H1 (cell line): ENCODE measurements around the gene TMEM273. TPM values are rescaled to one million over a fixed set of nuclear protein-coding genes. Genes with fewer than 3 reads are reported as not detected.

Experiments used
- CTCF ChIA-PET: fragments of 300-600 bp; sonication (Branson Sonifier 250); formaldehyde crosslinking; loops from one replicate; lab custom pipeline; 2021; ENCODE audit not compliant: partially characterized antibody; lab: Charles Lee
- POLR2A ChIA-PET: fragments of 300-600 bp; sonication (Branson Sonifier 250); formaldehyde crosslinking; loops from one replicate; lab custom pipeline; 2021; ENCODE audit warnings: inconsistent platforms; ENCODE audit not compliant: partially characterized antibody; lab: Charles Lee
- DNase-seq, 2 experiments: peaks; one replicate each; pipeline versions ENCODE4 v3.0.0 to v3.0.0-alpha.2; 2010 to 2022; ENCODE audit warnings: low spot score in 2 of 2, low read depth in 1 of 2, mixed read lengths in 1 of 2
- FAIRE-seq: peaks from 2 replicates; lab custom pipeline; 2011; peaks lifted over from hg19 to GRCh38; lab: Jason Lieb, UNC
- H2AFZ ChIP-seq: 2 replicates; pipeline ENCODE4 v1.8.1; 2012; ENCODE audit warnings: low read length, inconsistent platforms
- H2AK5ac ChIP-seq: 2 replicates; pipeline ENCODE4 v1.6.1; 2013; ENCODE audit warnings: low read depth, low read length
- H2BK120ac ChIP-seq: replicated peaks from 2 replicates; pipeline ENCODE3; 2013; ENCODE audit warnings: low read depth, low read length, inconsistent platforms
- H2BK12ac ChIP-seq: 2 replicates; pipeline ENCODE4 v1.6.1; 2013; ENCODE audit warnings: low read depth, low read length
- H2BK15ac ChIP-seq: 2 replicates; pipeline ENCODE4 v1.6.1; 2013; ENCODE audit warnings: low read length
- H2BK20ac ChIP-seq: 2 replicates; pipeline ENCODE4 v1.6.1; 2013; ENCODE audit warnings: low read length
- H2BK5ac ChIP-seq: 2 replicates; pipeline ENCODE4 v1.6.1; 2013; ENCODE audit warnings: low read depth, low read length
- H3K14ac ChIP-seq: 2 replicates; pipeline ENCODE4 v1.6.1; 2013; ENCODE audit warnings: inconsistent platforms; ENCODE audit not compliant: insufficient read length
- H3K18ac ChIP-seq: 2 replicates; pipeline ENCODE4 v1.6.1; 2013; ENCODE audit warnings: low read length; ENCODE audit errors: extremely low read depth
- H3K23ac ChIP-seq: 2 replicates; pipeline ENCODE4 v1.6.1; 2013; ENCODE audit warnings: inconsistent platforms; ENCODE audit not compliant: insufficient read length
- H3K23me2 ChIP-seq: 2 replicates; pipeline ENCODE4 v1.6.1; 2013; ENCODE audit warnings: low read depth, low read length
- H3K27ac ChIP-seq: 2 replicates; pipeline ENCODE4 v1.6.1; 2011; ENCODE audit warnings: low read depth, low read length, inconsistent platforms
- H3K27me3 ChIP-seq, 4 experiments: replicated peaks in 1 of 4; 1 replicate in 1 of 4; 2 replicates in 3 of 4; pipeline versions ENCODE4 v1.6.1 to v1.8.1; 2011 to 2013; ENCODE audit warnings: low read length in 3 of 4, mild to moderate bottlenecking in 3 of 4, inconsistent platforms in 2 of 4, mixed read lengths in 2 of 4, moderate library complexity in 1 of 4; ENCODE audit not compliant: control insufficient read depth in 3 of 4, insufficient read depth in 3 of 4; ENCODE audit errors: extremely low read depth in 1 of 4
- H3K36me3 ChIP-seq, 4 experiments: 2 replicates each; pipeline versions ENCODE4 v1.6.1 to v1.8.1; 2011 to 2013; ENCODE audit warnings: mild to moderate bottlenecking in 4 of 4, low read length in 3 of 4, moderate library complexity in 2 of 4, control low read depth in 1 of 4, inconsistent platforms in 1 of 4; ENCODE audit not compliant: insufficient read depth in 4 of 4, control insufficient read depth in 2 of 4
- H3K4ac ChIP-seq: replicated peaks from 2 replicates; pipeline ENCODE3; 2013; ENCODE audit warnings: low read length, low read depth, mixed read lengths, inconsistent platforms; ENCODE audit not compliant: insufficient read length
- H3K4me1 ChIP-seq, 4 experiments: replicated peaks in 1 of 4; 1 replicate in 1 of 4; 2 replicates in 3 of 4; pipeline versions ENCODE4 v1.6.1 to v1.8.1; 2011 to 2013; ENCODE audit warnings: low read length in 3 of 4, inconsistent platforms in 2 of 4, mixed read lengths in 1 of 4; ENCODE audit not compliant: insufficient read depth in 4 of 4, control insufficient read depth in 3 of 4
- H3K4me2 ChIP-seq, 2 experiments: 2 replicates each; pipeline versions ENCODE4 v1.6.1 to v1.8.1; 2011 to 2013; ENCODE audit warnings: low read depth in 2 of 2, low read length in 2 of 2, control low read depth in 1 of 2, inconsistent platforms in 1 of 2, mild to moderate bottlenecking in 1 of 2; ENCODE audit not compliant: insufficient read depth in 1 of 2
- H3K4me3 ChIP-seq, 4 experiments: fragments of 200-600, 300-600 bp in 1 of 4; sonication (generic), shearing (Covaris generic), sonication (Bioruptor Twin) in 1 of 4; 2 replicates each; pipeline versions ENCODE4 v1.5.1 to v1.8.1; 2011 to 2016; ENCODE audit warnings: low read length in 4 of 4, low read depth in 3 of 4, control low read depth in 2 of 4, inconsistent platforms in 2 of 4, mild to moderate bottlenecking in 2 of 4, mixed read lengths in 1 of 4, moderate library complexity in 1 of 4; ENCODE audit not compliant: insufficient read depth in 2 of 4; ENCODE audit errors: extremely low read depth in 1 of 4
- H3K56ac ChIP-seq: replicated peaks from 2 replicates; pipeline ENCODE3; 2013; ENCODE audit warnings: low read depth, mild to moderate bottlenecking, mixed read lengths, low read length, inconsistent platforms; ENCODE audit not compliant: insufficient read length
- H3K79me1 ChIP-seq: 2 replicates; pipeline ENCODE4 v1.6.1; 2013; ENCODE audit warnings: low read depth, low read length, control low read depth
- H3K79me2 ChIP-seq, 2 experiments: 2 replicates each; pipeline versions ENCODE4 v1.6.1 to v1.8.1; 2012 to 2013; ENCODE audit warnings: low read length in 2 of 2, mild to moderate bottlenecking in 2 of 2, inconsistent platforms in 1 of 2; ENCODE audit not compliant: insufficient read depth in 2 of 2, control insufficient read depth in 1 of 2
- H3K9ac ChIP-seq, 4 experiments: replicated peaks in 1 of 4; 1 replicate in 1 of 4; 2 replicates in 3 of 4; pipeline versions ENCODE4 v1.6.1 to v1.8.1; 2011 to 2013; ENCODE audit warnings: low read depth in 3 of 4, low read length in 3 of 4, control low read depth in 2 of 4, mild to moderate bottlenecking in 2 of 4, moderate library complexity in 2 of 4, inconsistent platforms in 1 of 4; ENCODE audit errors: extremely low read depth in 1 of 4
- H3K9me3 ChIP-seq, 2 experiments: 2 replicates each; pipeline versions ENCODE4 v1.6.1 to v1.8.1; 2012 to 2013; ENCODE audit warnings: mild to moderate bottlenecking in 2 of 2, moderate library complexity in 2 of 2, control low read depth in 1 of 2, inconsistent platforms in 1 of 2, low read depth in 1 of 2, low read length in 1 of 2, mixed read lengths in 1 of 2; ENCODE audit not compliant: insufficient read depth in 2 of 2
- H4K20me1 ChIP-seq, 2 experiments: replicated peaks in 1 of 2; 2 replicates each; pipeline versions ENCODE3 to v1.8.1; 2011 to 2013; ENCODE audit warnings: inconsistent platforms in 2 of 2, low read length in 2 of 2, mild to moderate bottlenecking in 1 of 2; ENCODE audit not compliant: insufficient read depth in 2 of 2, control insufficient read depth in 1 of 2
- H4K5ac ChIP-seq: 2 replicates; pipeline ENCODE4 v1.6.1; 2013; ENCODE audit warnings: low read length, low read depth, mixed read lengths, inconsistent platforms; ENCODE audit not compliant: insufficient read length
- H4K8ac ChIP-seq: 2 replicates; pipeline ENCODE4 v1.8.0; 2013; ENCODE audit warnings: mild to moderate bottlenecking, moderate library complexity, low read length, inconsistent platforms; ENCODE audit not compliant: insufficient read depth; ENCODE audit errors: extremely low read depth
- H4K91ac ChIP-seq: replicated peaks from 2 replicates; pipeline ENCODE3; 2013; ENCODE audit warnings: low read length, mixed read lengths, inconsistent platforms; ENCODE audit not compliant: insufficient read length
- ATF2 ChIP-seq: IDR thresholded peaks from 2 replicates; pipeline ENCODE4 v1.6.1; 2012; ENCODE audit warnings: low read length, inconsistent platforms
- CBX8 ChIP-seq: fragments of 300-800, 300-1000 bp; sonication (generic); IDR thresholded peaks from 2 replicates; pipeline ENCODE4 v1.7.1; 2016; ENCODE audit warnings: low read depth, low read length, borderline replicate concordance
- EZH2 ChIP-seq: fragments of 200-600 bp; sonication (generic); IDR thresholded peaks from 2 replicates; pipeline ENCODE4 v1.7.1; 2012; ENCODE audit warnings: low read depth, mild to moderate bottlenecking, moderate library complexity, low read length, inconsistent platforms; ENCODE audit not compliant: severe bottlenecking
- GTF2F1 ChIP-seq: IDR thresholded peaks from 2 replicates; pipeline ENCODE4 v1.6.1; 2012; ENCODE audit warnings: low read depth, low read length, improper control_type of control experiment, borderline replicate concordance
- RAD21 ChIP-seq, 2 experiments: IDR thresholded peaks in 1 of 2; conservative IDR thresholded peaks in 1 of 2; 2 replicates each; pipeline ENCODE4 v1.6.1; 2011; ENCODE audit warnings: low read depth in 2 of 2, low read length in 2 of 2, improper control_type of control experiment in 1 of 2, inconsistent platforms in 1 of 2, mild to moderate bottlenecking in 1 of 2, moderate library complexity in 1 of 2
- RNF2 ChIP-seq: fragments of 200-900, 300-1000 bp; sonication (generic); IDR thresholded peaks from 2 replicates; pipeline ENCODE4 v1.7.1; 2016; ENCODE audit warnings: borderline replicate concordance, low read depth, mild to moderate bottlenecking, antibody characterized with exemption, low read length; ENCODE audit not compliant: poor library complexity, severe bottlenecking; ENCODE audit errors: missing control alignments
- SIN3A ChIP-seq, 2 experiments: IDR thresholded peaks in 1 of 2; conservative IDR thresholded peaks in 1 of 2; 2 replicates each; pipeline ENCODE4 v1.6.1; 2011 to 2012; ENCODE audit warnings: low read length in 2 of 2, improper control_type of control experiment in 1 of 2, low read depth in 1 of 2, mild to moderate bottlenecking in 1 of 2
- SIX5 ChIP-seq: IDR thresholded peaks from 2 replicates; pipeline ENCODE4 v1.6.1; 2011; ENCODE audit warnings: mild to moderate bottlenecking, low read depth, low read length
- USF2 ChIP-seq: IDR thresholded peaks from 2 replicates; pipeline ENCODE4 v1.6.1; 2011; ENCODE audit warnings: low read length, improper control_type of control experiment
- WGBS, 2 experiments: shearing (Covaris generic) in 1 of 2; methylation state at CpG; one replicate each; pipeline versions ENCODE4 v1.1.6 to v1.1.7; 2013 to 2015; ENCODE audit warnings: low lambda C conversion rate in 2 of 2, mixed read lengths in 2 of 2, inconsistent platforms in 1 of 2, low coverage in 1 of 2, missing lambda C conversion rate in 1 of 2; ENCODE audit not compliant: insufficient replicate concordance in 2 of 2, insufficient coverage in 1 of 2, insufficient read length in 1 of 2; ENCODE audit errors: extremely low coverage in 1 of 2, missing lambda C conversion rate in 1 of 2; 5-methylcytosine and 5-hydroxymethylcytosine counted together
- polyA plus RNA-seq, 7 experiments: library from polyadenylated mRNA; depleted of rRNA in 3 of 7; stranded (reverse) in 5 of 7; unstranded in 2 of 7; fragments of >200 nt in 5 of 7; fragments of 200-250 nt in 2 of 7; gene quantifications; 1 replicate in 5 of 7; 2 replicates in 1 of 7; 4 replicates in 1 of 7; pipeline versions ENCODE4 v1.2.1 to v1.2.3, GENCODE V29; 2011 to 2013; ENCODE audit warnings: missing spikeins in 2 of 7, mixed read lengths in 2 of 7
- total RNA-seq: library from RNA; stranded (reverse); fragmentation: NEBNext Ultra II Directional; extraction: Animal tissue kit (Norgen Biotek cat#: 25700); gene quantifications from 2 replicates; pipeline ENCODE4 v1.2.1, GENCODE V29; 2021

Gene TMEM273
- total and polyA plus RNA-seq, 2 of the 8 experiments (the other 6 are each of a cell fraction or from before 2014, with no cell fraction given), result not detected

- Histone ChIP-seq H3K4me1 (peaks cover 0 to 2% (median under 1%) of the 10 kb centered on the region in 4 experiments; a peak in 2 of 7 replicates), H3K18ac (no peak overlapping the region), H3K79me1 (no peaks in the 10 kb centered on the region), H3K56ac (no peak overlapping the region), H2AK5ac (no peak overlapping the region), H4K20me1 (no peaks in the 10 kb centered on the region), H2BK12ac (0 out of 2 replicates have a peak overlapping the region, but pooled peaks have one; percentile 4), H4K91ac (peak overlapping the region; percentile 8), H4K8ac (no peak overlapping the region; the same call in 1 of the 2 replicates), H3K79me2 (no peaks in the 10 kb centered on the region), H3K36me3 (no peaks in the 10 kb centered on the region), H3K14ac (no peak overlapping the region), H2AFZ (no peak overlapping the region), H4K5ac (no peak overlapping the region), H3K9ac (no peak overlapping the region), H3K23me2 (no peaks in the 10 kb centered on the region), H3K27ac (no peak overlapping the region), H3K4me2 (no peak overlapping the region), H2BK120ac (no peak overlapping the region), H3K4ac (no peak overlapping the region), H3K4me3 (no peak overlapping the region), H3K9me3 (no peaks in the 10 kb centered on the region), H2BK15ac (no peak overlapping the region), H2BK5ac (no peak overlapping the region), H3K23ac (no peak overlapping the region), H3K27me3 (no peaks in the 10 kb centered on the region), H2BK20ac (peak overlapping the region; percentile 17; the same call in 1 of the 2 replicates)
- CTCF ChIA-PET, result interaction anchor here (1.0 to 1.7 kb wide), 2 partner anchors 12 to 19 kb away, joined by 4 read pairs; no protein-coding TSS in a partner anchor
- FAIRE-seq (no peak), DNase-seq (no peak)
- POLR2A ChIA-PET, result no interaction called here
- WGBS, 2 experiments, result 82% methylated on average over 3 of the region's 3 CpGs; no CpG with 5 or more reads in 1 of the 2 experiments
- TF ChIP-seq USF2 (no peak), ATF2 (no peak), SIX5 (no peak), GTF2F1 (no peak), RAD21 (IDR thresholded peaks at IDR 0.05 in 1 of 2, conservative IDR thresholded peaks at IDR 0.05 in 1 of 2; ENCODE audit: low read depth in 2 of 2, low read length in 2 of 2) (no peak), EZH2 (no peak), SIN3A (conservative IDR thresholded peaks at IDR 0.05 in 1 of 2, IDR thresholded peaks at IDR 0.05 in 1 of 2; ENCODE audit: low read depth in 1 of 2, low read length in 2 of 2) (no peak), CBX8 (no peak), RNF2 (no peak)
Observed at GRCh38 chr10:49157229-49157628, 31.0 kb downstream of the TMEM273 start.
